22Rv1 (cell line): ENCODE results near the gene ZNF862.

ENCODE experiments used
- H3K27ac ChIP-seq: fragments of 450-650 bp; 2 replicates; pipeline ENCODE4 v1.5.1; 2017
- ZFX ChIP-seq: fragments of 450-650 bp; IDR thresholded peaks from 2 replicates; pipeline ENCODE4 v1.6.1; 2017; ENCODE audit warnings: antibody characterized with exemption, borderline replicate concordance
- TF ChIP-seq, protein P1 (sequence below): fragments of 450-650 bp; IDR thresholded peaks from 2 replicates; pipeline ENCODE4 v1.5.1; 2017; ENCODE audit warnings: mild to moderate bottlenecking

ZNF862 gene

DNA sequence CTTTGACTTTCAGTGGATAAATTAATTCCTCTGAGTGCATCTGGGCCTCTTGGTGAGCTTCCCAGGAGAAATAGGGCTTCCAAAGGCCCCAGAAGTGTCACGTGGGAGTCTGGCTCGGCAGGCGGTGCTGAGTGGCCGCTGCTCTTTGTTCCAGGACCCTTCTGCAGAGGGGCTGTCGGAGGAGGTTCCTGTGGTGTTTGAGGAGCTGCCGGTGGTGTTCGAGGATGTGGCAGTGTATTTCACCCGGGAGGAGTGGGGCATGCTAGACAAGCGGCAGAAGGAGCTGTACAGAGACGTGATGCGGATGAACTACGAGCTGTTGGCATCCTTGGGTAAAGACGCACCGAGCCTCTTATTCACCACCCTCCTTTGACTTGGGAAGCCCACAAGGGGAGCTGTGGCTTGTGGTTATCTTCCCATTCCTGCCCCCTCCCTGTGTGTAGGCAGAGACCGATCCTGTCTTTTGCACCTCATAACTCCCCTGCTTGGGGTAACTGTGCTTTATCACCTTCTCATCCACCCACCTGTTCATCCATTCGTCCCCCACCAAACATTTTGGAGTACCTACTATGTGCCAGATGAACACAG is 11.9 kb downstream of the ZNF862 start:
- TF ChIP-seq, protein P1, sequence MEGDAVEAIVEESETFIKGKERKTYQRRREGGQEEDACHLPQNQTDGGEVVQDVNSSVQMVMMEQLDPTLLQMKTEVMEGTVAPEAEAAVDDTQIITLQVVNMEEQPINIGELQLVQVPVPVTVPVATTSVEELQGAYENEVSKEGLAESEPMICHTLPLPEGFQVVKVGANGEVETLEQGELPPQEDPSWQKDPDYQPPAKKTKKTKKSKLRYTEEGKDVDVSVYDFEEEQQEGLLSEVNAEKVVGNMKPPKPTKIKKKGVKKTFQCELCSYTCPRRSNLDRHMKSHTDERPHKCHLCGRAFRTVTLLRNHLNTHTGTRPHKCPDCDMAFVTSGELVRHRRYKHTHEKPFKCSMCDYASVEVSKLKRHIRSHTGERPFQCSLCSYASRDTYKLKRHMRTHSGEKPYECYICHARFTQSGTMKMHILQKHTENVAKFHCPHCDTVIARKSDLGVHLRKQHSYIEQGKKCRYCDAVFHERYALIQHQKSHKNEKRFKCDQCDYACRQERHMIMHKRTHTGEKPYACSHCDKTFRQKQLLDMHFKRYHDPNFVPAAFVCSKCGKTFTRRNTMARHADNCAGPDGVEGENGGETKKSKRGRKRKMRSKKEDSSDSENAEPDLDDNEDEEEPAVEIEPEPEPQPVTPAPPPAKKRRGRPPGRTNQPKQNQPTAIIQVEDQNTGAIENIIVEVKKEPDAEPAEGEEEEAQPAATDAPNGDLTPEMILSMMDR: no peak
- TF ChIP-seq ZFX: no peak
- no peak overlapping the region for H3K27ac ChIP-seq

DNA sequence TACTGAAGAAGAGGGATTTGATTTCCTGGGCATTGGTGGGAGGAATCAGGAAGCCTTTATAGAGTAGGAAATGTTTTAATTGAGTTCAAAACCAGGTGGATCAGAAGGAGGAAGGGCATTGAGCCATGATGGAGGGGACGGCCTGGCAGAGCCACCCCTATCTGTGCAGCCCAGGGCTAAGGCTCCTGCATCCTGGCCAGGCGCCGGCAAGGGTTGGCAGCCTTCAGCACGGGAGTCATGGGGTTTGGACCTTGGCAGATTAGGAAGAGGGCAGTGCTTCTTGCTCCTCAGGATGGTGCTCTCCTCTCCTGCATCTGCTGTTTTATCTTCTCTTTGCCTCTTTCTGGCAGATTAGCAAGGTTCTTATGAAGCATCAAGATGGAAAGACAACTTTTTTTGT is 12.5 kb downstream of the ZNF862 start:
- no peak for TF ChIP-seq ZFX
- TF ChIP-seq, protein P1: no peak

DNA sequence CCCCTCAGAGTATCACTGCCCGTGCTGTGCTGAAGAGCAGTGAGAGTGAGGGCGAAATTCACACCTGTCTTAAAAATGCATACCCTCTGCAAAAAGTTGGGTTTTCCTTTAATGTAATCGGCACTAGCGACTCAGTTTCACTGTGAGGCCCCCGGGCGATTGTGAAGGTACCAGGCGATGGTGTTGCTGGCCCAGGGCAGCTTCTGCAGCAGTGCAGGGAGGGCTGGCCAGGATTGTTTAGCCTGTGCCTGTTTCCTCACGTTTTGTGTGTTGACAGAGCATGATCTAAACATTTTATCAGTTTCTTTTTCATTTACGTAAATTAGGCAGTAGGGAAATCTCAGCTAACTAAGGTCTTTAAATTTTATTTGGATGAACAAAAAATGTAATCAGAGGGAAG is 13.3 kb downstream of the ZNF862 start:
- no peak overlapping the region for H3K27ac ChIP-seq
- TF ChIP-seq ZFX: no peak
- TF ChIP-seq, protein P1: no peak

More for the DNA sequence above, 12.5 kb downstream of the ZNF862 start:
- H3K27ac ChIP-seq: no peak overlapping the region

DNA sequence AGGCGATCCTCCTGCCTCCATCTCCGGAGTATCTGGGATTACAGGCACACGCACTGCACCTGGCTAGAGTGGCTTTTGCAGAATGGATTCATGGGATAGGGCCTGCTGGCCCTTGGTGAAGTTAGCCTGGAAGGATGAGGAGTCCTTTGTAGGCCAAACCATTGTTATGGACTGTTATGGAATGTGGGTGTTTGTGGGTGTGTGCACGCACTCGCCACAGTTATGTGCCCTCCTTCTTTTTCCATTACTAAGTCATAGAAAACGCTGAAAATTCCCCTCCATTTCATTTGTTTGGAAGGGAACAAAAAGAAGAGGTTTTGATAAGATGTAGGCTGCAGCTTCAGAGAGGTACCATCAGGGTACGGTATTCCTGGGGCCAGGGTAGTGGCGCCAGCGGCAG is 15.0 kb downstream of the ZNF862 start:
- no peak overlapping the region for H3K27ac ChIP-seq

DNA sequence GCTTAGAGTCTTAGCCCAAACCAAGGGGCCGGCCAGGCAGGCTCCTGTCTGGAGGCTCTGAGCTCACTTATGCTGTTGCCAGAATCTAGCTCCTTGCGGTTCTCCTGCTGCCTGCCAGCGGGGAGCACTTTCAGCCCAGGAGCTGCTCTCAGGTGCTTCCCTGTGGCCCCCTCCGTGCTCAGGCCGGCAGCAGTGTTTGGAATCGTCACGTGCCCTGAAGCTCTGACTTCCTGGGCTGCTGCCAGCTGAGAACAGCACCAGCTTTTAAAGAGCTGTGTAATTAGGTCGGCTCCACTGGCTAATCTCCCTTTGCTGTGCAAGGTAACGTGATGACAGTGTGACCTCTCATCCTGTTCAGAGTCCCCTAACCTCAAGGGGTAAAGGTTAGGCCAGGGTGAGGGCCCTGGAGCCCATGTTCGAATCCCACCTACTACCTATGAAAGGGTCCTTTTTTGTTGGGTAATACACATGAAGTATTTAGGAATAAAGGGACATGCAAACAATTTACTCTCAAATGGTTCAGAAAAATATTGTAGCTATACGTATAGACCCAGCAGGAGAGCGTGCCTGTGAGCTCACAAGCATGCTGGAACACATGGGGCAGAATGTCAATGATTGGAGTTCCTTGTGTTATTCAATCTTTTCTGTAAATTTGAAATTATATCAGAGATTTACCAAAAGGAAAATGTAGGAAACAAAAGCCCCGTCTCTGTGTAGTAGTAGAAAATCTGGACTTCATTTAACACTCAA is 16.6 kb downstream of the ZNF862 start:
- TF ChIP-seq, protein P1: no peak
- no peak for TF ChIP-seq ZFX
- H3K27ac ChIP-seq: peak overlapping the region; percentile 58

More for the DNA sequence above, 15.0 kb downstream of the ZNF862 start:
- TF ChIP-seq, protein P1: no peak

DNA sequence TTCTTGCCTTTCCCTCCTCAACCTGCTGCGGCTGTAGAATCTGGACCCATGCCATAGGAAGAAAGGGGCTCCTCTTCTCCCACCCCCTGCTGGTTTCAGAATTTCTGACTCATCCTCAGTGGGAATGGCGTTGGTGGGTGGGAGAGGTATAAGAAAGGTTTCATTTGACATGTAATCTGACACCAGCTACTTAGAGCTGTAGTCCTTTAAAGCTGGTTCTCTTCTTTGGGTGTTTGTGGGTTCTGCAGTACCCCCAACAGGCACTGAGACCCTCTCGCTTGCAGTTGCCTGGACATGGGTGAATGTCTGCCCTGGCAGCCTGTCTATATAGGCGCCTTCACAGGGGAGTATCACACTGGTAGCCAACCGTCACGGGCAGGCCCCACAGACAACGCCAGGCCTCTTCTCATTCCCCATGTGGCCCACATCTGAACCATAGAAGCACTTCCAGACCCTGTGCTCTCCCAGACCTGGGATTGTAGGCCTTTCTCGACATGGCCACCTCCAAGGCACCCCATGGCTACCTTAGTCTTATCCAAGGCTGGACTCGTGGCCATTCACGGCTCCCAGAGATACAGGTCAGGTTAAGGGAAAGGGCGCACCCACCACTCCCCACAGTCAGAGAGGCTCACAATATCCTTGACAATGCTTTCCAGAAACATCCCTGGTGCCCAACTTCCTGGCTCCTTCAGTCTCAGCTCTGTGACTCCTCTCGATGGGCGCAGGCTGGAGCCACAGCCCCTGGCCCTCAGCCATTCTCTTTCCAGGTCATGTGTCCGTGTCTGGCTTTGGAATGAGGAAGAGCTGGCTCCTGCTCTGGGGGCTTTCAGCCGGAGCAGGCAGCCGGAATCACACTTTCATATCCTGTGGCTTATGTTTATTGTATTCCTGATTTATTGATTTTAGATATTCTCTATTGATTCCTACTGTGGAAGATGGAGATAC is 17.5 kb downstream of the ZNF862 start:
- TF ChIP-seq ZFX: no peak
- TF ChIP-seq, protein P1: no peak
- peak overlapping the region; percentile 58 for H3K27ac ChIP-seq
